Epithelial cell of prostate (primary cell): ENCODE results near the gene CCR3.

Experiments
- DNase-seq: peaks from one replicate; pipeline ENCODE4 v3.0.0-alpha.2; 2011; ENCODE audit warnings: low read depth, low spot score
- H3K27ac ChIP-seq: fragments of 450-650 bp; 2 replicates; pipeline ENCODE4 v1.5.1; 2017; ENCODE audit warnings: mild to moderate bottlenecking

CCR3 gene

GRCh38 chr3:46269556-46269955 lies 27.3 kb downstream of the CCR3 start:
- no peak for DNase-seq
- H3K27ac ChIP-seq, result no peak overlapping the region

GRCh38 chr3:46270474-46270873 lies 28.2 kb downstream of the CCR3 start:
- DNase-seq, result no peak
- H3K27ac ChIP-seq, result no peak overlapping the region

GRCh38 chr3:46271209-46271745 lies 29.0 kb downstream of the CCR3 start:
- no peak for DNase-seq
- no peak overlapping the region for H3K27ac ChIP-seq

- no peak overlapping the region for H3K27ac ChIP-seq
- DNase-seq, result no peak
Measured at GRCh38 chr3:46272028-46272451, 29.8 kb downstream of the CCR3 start.

GRCh38 chr3:46276497-46277099 lies 34.3 kb downstream of the CCR3 start:
- no peak overlapping the region for H3K27ac ChIP-seq
- no peak for DNase-seq

- H3K27ac ChIP-seq, result no peak overlapping the region
- DNase-seq, result no peak
Measured at GRCh38 chr3:46277476-46277875, 35.2 kb downstream of the CCR3 start.

DNA sequence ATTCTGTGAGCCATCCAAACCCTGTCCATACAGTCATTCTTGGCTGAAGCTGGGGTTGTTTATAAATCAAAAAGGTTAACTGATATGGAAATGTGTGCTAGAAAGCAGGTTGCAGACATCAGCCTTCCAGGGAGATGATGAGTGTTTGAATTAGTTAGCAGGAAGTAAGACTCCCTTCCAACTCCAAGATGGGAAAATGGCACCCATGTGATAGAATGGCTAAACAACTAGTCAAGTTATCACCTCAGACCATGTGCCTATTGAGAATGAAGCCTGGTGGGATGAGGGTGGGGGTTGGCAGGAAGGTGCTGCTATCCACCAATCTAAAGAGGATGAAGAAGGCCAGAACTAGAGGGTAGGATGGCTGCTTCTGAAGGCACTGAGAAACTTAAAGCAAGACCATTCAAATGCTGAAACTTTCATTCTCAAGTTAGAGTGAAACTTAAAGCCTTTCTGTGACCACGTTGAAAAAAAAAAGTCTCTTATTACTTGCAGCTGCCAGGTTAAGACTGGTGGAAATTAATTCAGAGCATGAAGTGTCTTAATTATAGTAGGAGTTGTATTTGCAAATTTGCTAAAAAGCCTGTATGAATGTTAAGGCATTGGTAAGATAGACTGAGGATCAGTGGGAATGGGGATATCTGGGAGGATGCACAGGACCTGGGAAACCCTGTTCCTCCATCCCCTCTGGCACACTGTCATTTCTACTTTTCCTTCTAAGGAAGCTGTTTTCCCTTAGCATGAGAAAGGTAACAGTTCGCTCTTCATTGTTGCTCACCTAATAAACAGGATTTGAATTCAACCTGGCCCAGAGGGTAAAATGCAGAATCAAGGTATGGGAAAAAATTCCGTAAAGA lies 36.8 kb downstream of the CCR3 start:
- DNase-seq, result no peak
- no peak overlapping the region for H3K27ac ChIP-seq

GRCh38 chr3:46280105-46280797 lies 38.0 kb downstream of the CCR3 start:
- peak; percentile 57 for DNase-seq
- H3K27ac ChIP-seq, result no peak overlapping the region

DNA sequence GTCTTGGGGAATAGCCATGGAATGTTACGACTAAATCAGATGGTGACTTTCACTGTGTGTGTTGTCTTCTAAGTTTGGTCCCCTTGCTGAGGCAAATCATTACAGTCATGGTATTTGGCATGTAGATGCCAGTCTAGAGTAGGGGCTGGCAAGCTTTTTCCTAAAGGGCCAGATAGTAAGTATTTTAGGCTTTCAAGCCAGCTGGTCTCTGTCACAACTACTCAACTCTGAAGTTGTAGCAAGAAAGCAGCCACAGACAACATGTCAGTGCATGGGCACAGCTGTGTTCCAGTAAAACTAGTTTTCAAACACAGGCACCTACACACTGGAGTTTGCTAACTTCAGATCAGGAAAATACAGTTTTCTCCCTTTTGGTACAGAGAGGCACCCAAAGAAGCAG lies 39.3 kb downstream of the CCR3 start:
- no peak for DNase-seq
- no peak overlapping the region for H3K27ac ChIP-seq

- DNase-seq, result no peak
- no peak overlapping the region for H3K27ac ChIP-seq
Measured at GRCh38 chr3:46282041-46282440, 39.8 kb downstream of the CCR3 start.

- H3K27ac ChIP-seq, result no peak overlapping the region
- DNase-seq, result no peak
Measured at GRCh38 chr3:46282696-46283095, 40.4 kb downstream of the CCR3 start.

GRCh38 chr3:46283881-46284450 lies 41.7 kb downstream of the CCR3 start:
- DNase-seq, result no peak
- H3K27ac ChIP-seq, result no peak overlapping the region

DNA sequence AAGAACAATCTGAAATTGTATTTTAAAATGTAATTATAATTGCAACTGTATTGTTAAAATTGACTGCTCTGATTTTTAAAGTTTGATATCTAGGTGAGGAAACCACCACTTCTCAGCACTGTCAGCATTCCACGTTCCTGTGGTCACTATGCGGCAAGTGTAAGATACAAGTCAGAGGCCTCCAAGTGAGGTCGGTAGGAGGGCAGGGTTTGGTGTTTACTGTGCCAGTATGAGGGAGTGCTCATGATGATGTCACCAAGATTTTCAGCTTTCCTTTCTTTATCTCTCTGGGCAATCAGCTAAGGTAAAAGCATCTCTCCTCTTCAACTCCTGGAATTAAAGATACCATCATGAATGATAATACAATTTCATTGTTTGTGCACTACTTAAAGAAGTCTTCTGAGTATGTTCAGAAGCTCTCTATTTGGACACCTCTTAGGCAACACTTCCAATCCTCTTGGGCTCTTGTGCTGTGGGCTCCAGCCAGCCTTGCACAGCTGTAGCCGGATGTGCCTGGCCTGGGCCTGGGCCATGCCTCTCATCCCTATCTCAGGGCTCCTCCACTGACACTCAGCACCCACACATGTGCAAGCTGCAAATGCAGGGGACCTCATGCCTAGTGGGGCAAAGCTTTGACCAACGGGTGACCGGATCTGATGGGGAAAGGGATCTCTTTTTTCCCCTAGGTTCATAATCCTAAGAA lies 42.9 kb downstream of the CCR3 start:
- DNase-seq, result no peak
- no peak overlapping the region for H3K27ac ChIP-seq

DNA sequence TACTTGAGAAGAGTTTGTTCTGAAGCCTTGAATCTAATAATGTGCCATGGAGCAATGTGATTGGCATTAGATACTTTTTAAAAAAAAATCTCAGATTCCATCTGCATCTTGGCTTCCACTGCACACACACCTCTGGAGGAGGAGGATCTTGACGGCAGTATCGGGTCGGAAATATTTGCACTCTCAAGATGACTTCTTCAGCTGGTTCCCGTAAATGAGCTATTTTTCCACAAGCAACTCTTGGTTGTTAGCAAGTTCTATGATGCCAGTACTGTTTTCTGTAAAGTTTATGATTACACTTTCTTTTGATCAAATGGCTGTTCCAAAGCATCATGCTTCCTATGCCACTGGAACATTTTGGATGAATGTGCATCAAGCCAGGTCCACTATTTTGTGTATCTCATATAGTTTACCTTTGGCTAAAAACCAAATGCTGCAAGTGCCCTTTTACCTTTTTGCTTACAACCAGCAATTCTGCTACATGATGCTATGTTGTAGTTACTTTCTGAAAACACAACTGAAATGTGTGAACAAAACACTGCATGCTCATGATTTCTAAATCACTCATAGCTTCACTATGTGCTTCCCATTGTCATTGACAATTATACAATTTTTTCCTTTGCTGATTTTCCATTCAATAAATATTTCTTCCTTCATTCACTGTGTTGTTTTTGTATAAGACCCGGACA lies 43.8 kb downstream of the CCR3 start:
- no peak overlapping the region for H3K27ac ChIP-seq
- no peak for DNase-seq

DNA sequence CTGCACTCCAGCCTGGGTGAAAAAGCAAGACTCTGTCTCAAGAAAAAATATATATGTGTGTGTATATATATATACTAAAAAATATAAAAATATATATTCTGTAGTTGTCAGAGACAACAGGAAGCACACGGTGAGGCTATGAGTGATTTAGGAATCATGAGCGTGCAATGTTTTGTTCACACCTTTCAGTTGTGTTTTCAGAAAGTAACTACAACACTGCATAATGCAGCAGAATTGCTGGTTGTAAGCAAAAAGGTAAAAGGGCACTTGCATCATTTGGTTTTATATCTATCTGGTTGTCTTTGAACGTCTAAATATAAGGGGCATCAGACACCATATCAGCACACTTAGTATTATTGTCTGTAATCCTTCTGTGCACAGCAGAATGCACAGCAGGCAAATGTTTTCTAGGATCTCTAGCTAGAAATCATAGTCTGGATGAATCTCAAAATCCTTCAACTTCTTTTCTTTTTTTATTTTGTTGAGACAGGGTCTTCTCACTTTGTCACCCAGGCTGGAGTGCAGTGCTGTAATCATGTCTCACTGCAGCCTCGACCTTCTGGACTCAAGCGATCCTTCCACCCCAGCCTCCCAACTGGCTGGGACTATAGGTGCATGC lies 44.8 kb downstream of the CCR3 start:
- DNase-seq, result no peak
- H3K27ac ChIP-seq, result no peak overlapping the region

DNA sequence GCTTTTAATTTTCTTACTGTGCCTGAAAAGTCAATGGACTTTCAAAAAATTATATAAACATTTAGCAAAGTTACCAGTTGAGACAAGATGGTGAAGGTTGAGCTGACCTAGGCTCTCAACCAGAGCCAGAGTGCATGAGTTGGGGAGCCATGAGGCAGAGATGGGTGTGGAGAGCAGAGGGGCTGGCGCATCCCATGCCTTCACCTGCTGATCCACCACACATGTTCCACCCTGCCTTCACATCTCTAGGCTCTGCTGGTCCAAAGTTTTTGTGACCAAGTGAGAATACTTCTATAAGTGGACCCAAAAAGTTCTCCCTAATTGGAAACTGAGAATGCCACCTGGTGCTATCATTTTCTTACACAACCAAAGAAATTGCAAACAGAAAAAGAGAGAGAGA lies 47.3 kb downstream of the CCR3 start:
- no peak overlapping the region for H3K27ac ChIP-seq
- no peak for DNase-seq

- DNase-seq, result no peak
- H3K27ac ChIP-seq, result no peak overlapping the region
Measured at GRCh38 chr3:46289966-46290365, 47.7 kb downstream of the CCR3 start.

GRCh38 chr3:46291046-46291445 lies 48.8 kb downstream of the CCR3 start:
- no peak overlapping the region for H3K27ac ChIP-seq
- no peak for DNase-seq
